ENCODE measurements around the gene S100PBP.

The S100PBP gene

GRCh38 chr1:32830092-32830852 is 12.8 kb downstream of the S100PBP start:
- DNase-seq: no peak

DNA sequence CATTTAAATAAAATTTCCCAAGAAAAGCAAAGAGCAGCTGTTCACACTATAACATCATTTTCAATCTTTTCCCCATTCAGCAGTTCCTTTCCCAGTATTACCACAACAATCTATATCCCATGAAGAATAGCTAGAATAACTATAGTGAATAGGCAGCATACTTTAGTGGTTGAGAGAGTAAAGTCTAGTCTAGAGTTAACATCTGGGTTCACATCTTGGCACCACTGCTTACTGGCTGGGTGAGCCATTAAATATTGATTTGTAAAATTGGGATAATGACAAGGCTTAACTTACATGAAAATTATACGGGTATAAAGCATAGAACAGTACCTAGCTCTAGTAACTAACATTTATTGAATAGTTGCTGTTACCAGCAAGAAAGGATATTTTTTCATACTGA is 14.4 kb downstream of the S100PBP start:
- DNase-seq: no peak

GRCh38 chr1:32848354-32849063 is 31.1 kb downstream of the S100PBP start:
- DNase-seq: no peak

DNA sequence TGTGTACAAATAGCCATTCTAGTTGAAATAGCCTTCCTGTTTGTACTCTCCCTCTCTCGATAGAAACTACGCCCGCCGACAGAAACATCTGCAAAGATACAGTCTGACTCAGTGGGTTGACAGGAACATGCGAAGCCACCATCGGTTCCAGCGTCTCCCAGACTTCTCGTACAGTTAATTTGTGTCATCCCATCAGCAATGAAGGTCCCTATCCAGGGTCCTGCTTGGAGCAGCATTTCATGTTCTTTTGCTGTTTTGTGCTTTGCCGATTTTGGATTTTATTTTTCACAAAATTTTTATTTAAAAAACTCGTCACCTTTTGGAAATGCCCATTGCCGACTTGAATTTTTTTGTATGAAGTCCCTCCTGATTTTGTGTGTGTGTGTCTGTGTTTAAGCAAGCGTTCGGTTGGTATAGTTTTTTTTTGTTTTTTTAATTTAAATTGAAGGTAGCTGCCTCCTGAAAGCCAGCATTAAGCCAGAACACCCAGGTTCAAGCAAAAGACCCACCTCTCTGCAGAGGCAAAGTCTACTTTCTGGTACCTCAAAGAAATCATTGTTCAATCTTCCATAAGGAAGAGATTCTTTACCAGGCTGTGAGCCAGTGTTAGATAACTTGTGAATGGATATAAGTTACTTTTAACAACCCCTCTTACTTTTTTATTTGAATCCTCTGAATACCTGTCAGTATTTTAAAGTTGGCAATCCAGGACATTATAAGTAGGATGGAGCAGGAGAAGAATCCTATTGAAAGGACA is 38.6 kb downstream of the S100PBP start:
- DNase-seq: no peak

DNA sequence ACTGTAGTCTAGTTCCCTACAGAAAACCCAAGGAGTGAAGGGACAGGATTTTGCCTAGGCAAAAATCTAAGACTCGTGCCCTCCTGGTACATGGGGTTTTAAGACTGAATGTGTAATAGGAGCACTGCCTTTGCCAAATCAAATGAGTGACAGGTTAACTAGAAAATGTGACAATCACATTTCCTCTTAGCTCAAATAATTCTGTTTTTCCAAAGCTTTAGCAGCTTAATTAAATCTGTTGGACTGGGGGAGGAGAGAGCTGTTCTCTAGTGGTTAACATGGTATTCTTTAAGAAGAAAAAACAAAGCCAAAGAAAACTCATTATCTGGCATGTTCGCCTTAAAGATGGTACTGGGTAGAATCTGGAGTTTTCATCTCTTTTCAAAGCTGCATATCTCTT is 40.7 kb downstream of the S100PBP start:
- DNase-seq: no peak

DNA sequence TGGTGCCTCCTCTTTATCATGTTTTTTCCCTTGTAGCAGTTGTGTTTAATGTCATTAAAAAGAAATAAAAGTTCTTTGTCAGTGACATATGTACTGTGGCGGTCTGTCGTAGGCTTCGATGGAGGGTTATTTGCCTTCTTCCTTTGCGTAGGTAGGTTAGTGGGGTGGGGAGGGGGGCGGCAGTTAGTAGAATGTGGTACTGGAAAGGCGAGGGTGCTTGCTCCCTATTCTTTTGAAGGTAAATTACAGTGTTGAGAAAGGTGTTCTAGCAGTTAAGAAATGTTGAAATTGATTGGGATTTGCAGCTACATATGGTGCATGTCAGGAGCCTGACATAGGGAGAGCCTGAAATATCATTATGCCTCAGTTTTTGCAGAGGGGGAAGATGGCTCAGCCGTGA is 41.3 kb downstream of the S100PBP start:
- no peak for DNase-seq

DNA sequence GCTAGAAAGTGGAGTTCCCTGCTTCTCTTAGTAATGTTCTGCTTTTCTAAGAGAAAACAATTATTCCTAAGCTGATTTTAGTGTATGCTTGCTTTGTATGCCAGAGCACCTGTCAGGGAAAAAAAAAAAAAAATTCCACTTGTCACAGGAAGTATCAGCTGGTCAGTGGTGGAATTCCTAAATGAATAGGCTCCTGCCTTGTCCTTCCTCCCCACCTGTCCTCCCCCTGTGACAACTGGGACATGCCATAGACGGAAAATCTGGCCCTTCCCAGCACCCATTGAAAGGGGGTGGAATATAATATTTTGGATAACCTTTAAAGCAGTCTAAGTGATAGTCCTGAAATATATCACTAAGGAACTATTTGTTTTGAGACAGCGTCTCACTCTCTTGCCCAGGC is 42.5 kb downstream of the S100PBP start:
- DNase-seq: no peak

- no peak for DNase-seq
Measured at GRCh38 chr1:32860566-32860965, 43.1 kb downstream of the S100PBP start.

DNA sequence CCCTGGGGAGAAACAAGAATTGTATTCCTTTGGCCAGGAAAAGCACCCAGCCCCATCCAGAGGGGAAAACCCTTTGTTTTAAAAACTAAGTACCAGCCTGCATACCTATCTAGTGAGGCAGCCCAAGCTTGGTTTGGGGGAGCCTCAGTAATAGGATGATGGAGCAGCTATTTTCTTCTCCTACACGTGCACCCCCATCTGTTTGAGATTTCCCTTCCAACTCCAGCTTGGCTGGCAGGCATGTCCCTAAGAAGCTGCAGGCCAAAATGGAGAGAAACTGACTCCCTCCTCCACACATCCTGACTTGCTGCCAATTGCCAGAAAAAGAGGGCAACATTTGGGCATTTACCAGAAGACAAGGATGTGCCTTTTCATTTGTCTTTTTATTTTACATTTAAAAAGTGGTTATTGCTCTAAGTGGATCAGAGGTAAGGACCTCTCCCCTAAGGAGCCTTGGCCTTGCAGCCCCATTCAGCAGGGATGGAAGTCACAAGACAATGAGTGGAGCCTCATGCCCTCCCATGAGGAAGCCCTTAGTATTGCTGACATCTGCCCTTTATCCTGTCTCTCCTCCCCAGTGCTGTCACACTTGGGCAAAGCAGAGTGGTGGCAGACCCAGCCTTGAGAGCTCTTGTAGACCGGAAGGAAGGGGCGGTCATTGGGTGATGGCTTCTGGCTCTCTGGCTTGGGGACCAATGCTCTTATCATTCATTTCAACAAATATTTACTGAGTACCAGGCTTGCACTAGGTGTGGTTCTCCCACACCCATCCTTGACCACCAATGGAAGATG is 44.6 kb downstream of the S100PBP start:
- DNase-seq: no peak

GRCh38 chr1:32863218-32863880 is 45.9 kb downstream of the S100PBP start:
- DNase-seq: no peak

DNA sequence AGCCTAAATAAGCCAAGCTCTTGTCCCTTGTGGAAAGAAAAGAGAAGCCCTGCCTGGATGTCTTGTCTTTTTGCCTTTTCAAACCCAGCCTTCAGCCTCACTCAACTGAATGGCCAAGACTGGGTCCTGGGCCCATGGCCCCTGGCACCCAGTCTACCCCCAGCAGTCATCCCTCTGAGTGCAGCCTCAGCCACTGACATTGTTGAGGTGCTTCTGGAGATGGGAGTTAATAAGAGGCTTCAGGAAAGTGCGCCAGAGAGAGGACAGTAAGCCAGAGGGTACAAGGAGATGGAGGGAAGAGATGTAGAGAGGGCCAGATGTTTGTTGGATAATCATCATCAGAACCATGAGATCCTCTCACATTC is 46.4 kb downstream of the S100PBP start:
- no peak for DNase-seq

DNA sequence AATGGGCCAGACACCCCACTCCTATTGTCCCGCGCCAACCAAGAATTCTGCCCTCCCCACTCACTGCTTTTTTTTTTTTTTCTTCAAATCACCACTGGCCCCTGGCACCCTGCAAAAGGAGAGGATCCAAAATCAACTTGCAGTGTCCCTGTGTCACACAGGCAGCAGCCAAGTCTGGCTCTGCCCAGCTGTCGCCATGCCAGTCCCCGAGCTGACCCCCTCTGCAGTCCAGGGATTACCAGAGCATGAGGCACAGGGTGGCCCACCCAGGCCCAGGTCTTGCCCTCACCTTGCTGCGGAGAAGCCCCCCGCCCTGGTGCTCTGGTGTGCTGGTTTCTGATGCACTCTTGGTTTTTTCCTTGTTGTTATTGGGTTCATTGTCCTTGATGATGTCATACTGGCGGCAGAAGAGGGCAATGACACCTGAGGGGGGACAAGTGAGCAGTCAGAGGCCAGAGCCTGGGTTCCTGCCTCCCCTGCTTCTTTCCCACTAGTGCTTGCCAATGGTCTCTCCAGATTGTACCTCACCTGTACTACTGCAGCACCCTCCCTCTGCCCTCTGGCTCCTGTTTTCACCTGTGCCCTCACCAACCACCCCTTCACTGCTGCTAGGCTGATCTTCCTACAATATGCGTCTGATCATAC is 47.0 kb downstream of the S100PBP start:
- no peak for DNase-seq

GRCh38 chr1:32865639-32866405 is 48.4 kb downstream of the S100PBP start:
- no peak for DNase-seq

DNA sequence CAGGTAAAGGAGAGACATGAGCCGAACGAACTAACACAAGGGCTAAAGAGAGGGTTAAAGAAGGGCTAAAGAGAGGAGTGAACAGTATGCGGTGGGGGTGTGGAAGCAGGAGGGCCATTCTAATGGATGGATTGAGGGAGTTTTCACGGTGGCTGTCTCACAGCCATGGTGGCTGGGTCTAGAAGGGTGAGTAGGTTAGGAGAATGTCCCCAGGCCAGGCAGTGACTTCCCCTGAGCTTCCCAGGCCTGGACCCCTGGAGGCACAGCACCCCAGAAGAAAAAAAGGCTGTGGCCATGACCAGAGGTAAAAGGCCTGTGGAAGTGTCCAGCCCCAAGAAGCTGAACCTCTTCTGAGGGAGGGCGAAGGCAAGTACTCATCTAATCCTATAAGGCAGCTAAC is 49.7 kb downstream of the S100PBP start:
- no peak for DNase-seq

DNA sequence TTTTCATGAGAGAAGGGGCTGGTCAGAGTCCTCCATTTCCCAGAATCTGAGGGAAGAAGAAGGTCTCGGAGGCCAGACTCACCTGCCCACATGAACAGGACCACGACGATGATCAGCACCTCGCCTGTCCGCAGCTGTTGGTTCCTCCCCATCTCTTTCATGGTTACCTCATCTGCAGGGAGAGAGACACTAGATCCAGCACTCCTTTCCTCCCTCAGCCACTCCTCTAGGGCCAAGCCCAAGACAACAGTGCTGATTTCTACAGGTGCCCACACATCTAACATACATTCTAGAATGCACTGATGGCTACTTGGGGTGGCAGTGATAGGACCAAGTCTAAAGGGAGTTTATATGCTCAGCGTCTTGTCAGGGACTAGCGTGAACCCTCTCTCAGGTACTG is 50.2 kb downstream of the S100PBP start:
- DNase-seq: no peak

- no peak for DNase-seq
Measured at GRCh38 chr1:32868085-32868484, 50.6 kb downstream of the S100PBP start.

GRCh38 chr1:32868806-32869455 is 51.5 kb downstream of the S100PBP start:
- no peak for DNase-seq

DNA sequence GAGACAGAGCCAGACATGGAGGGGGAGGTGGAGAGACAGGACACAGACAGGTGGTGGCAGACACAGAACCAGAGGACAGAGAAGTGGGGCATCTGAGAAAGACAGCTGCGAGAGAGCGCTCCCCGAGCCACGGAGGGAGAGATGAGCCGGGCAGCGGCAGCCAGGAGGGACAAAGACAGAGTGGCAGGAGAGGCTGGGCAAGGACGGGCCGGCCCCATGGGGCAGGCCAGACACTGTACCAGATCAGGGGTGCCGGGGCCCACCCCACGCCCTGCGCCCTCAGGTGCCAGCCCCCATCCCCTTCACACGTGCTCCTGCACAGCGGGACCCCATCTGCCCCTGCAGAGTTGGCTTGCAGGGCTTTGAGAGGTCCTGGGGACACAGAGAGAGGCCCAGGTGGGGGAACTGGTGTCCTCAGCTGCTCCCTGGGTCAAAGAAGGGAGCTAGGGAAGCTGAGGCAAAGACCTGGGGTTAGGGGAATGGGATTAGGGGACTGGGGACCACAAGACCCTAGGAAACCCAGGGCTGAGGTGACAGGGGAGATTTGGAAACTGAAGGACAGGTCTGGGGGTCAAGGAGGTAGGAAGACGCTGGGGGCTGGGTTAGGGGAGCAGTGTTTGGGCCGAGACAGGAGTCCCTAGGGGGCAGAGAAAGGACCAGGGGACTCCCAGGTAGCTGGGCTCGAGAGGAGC is 52.6 kb downstream of the S100PBP start:
- DNase-seq: no peak

DNA sequence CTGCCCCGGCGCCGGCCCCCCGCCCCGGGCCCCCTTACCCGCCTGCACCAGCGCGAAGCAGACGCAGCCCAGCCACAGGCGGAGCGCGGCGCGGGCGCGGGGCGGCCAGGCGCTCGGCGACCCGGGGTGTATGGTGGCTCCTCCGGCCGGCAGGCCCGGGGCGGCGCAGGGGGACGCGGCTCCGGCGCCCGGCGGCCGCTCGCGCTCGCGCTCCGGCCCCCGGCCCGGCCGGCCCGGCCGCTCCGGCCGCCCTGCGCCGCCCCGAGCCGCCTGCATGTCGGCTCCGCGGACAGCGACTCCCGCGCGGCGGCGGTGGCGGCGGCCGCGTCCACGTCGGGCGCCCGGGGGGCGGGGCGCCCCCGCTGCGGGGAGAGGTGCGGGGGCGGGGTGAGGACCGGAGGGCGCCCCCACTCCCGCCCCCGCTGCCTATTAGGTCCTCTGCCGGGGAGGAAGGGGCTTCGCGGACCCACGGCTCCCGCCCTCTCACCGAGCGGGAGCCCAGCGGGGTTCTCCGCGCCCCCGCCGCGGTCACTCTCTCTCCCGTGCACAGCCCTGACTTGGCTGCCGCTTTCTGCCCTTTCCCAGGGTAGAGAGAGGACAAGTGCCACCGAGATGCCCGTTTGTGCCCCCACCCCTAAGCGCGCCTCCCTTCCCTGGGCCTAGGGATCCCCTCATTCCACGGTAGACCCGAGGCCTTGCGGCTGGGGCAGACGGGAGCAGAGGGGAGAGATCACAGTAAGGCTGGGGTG is 53.3 kb downstream of the S100PBP start, which contains the start of gene FNDC5:
Gene FNDC5, minus strand, starts transcription at position 298 of the 749 bp plus-strand sequence.
- no peak for DNase-seq
